HFF-Myc (cell line): ENCODE measurements around the gene IRF1.

Source experiments
- DNase-seq: peaks from one replicate; pipeline ENCODE4 v3.0.0-alpha.2; 2011; ENCODE audit warnings: low read depth; ENCODE audit errors: extremely low read depth
- H3K4me3 ChIP-seq: replicated peaks from 2 replicates; pipeline ENCODE4 v1.5.1; 2011; ENCODE audit warnings: low read depth, mild to moderate bottlenecking, control low read depth, low read length
- CTCF ChIP-seq: IDR thresholded peaks from 2 replicates; pipeline ENCODE4 v1.5.1; 2012; ENCODE audit warnings: mild to moderate bottlenecking, low read depth, low read length, control low read depth; ENCODE audit errors: missing control alignments

The IRF1 gene

GRCh38 chr5:132490484-132491367 is at the start of gene IRF1:
Gene IRF1 (minus strand): TSS chr5:132490773. CDS start chr5:132489478, 1,295 bp downstream.
- no peak for TF ChIP-seq CTCF
- peak within 1 kb of the TSS; percentile 58 for H3K4me3 ChIP-seq
- no peak for DNase-seq

GRCh38 chr5:132540149-132540548 is 49.6 kb upstream of the IRF1 start:
- DNase-seq = no peak
- no peak for TF ChIP-seq CTCF
- no peak overlapping the region for H3K4me3 ChIP-seq

GRCh38 chr5:132539716-132540115 is 49.1 kb upstream of the IRF1 start:
- no peak for TF ChIP-seq CTCF
- DNase-seq = no peak
- no peak overlapping the region for H3K4me3 ChIP-seq

- no peak for DNase-seq
- no peak overlapping the region for H3K4me3 ChIP-seq
- TF ChIP-seq CTCF = no peak
Observed at GRCh38 chr5:132530946-132531345, 40.4 kb upstream of the IRF1 start.

GRCh38 chr5:132528866-132529634 is 38.5 kb upstream of the IRF1 start:
- no peak for DNase-seq
- TF ChIP-seq CTCF = no peak
- H3K4me3 ChIP-seq = no peak overlapping the region

GRCh38 chr5:132528021-132528420 is 37.4 kb upstream of the IRF1 start:
- no peak for TF ChIP-seq CTCF
- no peak for DNase-seq
- H3K4me3 ChIP-seq = no peak overlapping the region
